ENCODE measurements around the gene ACMSD. TPM values are rescaled to one million over a fixed set of nuclear protein-coding genes. Genes with fewer than 3 reads are reported as not detected.

Gene ACMSD
- total RNA-seq (not detected), polyA plus RNA-seq (not detected)

DNA sequence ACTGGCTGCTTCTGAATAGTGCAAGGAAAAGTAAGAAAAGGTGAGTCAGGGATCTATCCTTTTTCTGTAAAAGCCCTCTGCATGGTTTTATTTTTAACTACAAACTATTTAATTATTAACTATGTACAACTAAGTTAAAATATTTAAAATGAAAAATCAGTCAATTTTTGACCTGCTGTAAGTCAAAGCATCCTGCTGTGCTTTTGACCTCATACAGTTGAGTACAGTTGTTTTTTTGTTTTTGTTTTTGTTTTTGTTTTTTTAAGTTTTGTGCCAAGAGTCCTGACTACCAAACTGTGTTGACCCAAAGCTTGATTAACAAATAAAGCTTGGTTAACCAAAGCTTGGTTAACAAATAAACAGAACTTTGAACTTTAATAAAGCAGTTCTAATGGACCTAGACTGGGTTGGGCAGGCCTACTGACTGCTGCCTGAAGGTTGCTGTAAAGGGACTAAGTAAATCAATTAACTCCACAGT, at the start of gene ACMSD:
Gene ACMSD (plus strand): TSS at position 474 of the 478 bp plus-strand sequence. CDS start 67 bp downstream, outside the sequence.
- no peaks in the 10 kb centered on the region for H3K27me3 ChIP-seq (ENCODE audit: insufficient read depth, low read length, poor library complexity, severe bottlenecking)
- ChIA-PET CTCF (no interaction called here), POLR2A (no interaction called here)
- H3K9me3 ChIP-seq (ENCODE audit: low read length) = no peaks in the 10 kb centered on the region
- Mint-ChIP-seq H3K4me3 (no peak within 1 kb of the TSS), H3K36me3 (peaks cover 0 to 1% (median 0%) of the 10 kb centered on the region in 3 donors), H3K27me3 (peaks cover 11 to 54% of the 10 kb centered on the region in 2 donors), H3K4me1 (no peaks in the 10 kb centered on the region), H3K9me3 (peaks cover 16 to 20% (median 18%) of the 10 kb centered on the region in 5 donors), H3K27ac (no peak within 1 kb of the TSS)
- no peak within 1 kb of the TSS for H3K4me3 ChIP-seq (ENCODE audit: low read length)
- no peaks in the 10 kb centered on the region for H3K36me3 ChIP-seq (ENCODE audit: insufficient read depth, low read length)
- H3K27ac ChIP-seq (ENCODE audit: low read depth, low read length) = no peak within 1 kb of the TSS
- H3K4me1 ChIP-seq (ENCODE audit: insufficient read depth, low read length) = no peaks in the 10 kb centered on the region
- DNase-seq = no peak

DNA sequence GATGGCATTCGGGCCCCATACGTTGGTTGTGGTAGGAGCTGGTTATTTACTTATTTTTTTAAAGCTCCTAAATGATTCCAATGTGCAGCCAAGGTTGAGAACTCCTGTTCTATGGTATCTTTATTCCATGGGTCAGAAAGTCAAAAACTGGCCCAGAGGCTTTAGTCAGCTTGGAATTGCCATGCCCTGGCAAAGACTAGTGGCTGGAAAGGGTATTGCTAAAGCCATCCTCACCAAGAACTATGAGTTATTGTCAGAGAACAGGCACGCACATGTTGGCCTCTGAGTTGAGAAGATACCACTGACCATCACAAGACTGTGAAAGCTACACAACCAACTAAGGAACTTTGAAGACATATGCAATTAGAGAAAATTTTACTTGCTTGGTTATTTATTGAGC, 47.9 kb upstream of the ACMSD start:
- Histone ChIP-seq H3K27me3 (ENCODE audit: insufficient read depth, low read length, poor library complexity, severe bottlenecking) (no peaks in the 10 kb centered on the region), H3K36me3 (ENCODE audit: insufficient read depth, low read length) (no peaks in the 10 kb centered on the region), H3K27ac (ENCODE audit: low read depth, low read length) (no peak overlapping the region), H3K4me1 (ENCODE audit: insufficient read depth, low read length) (no peaks in the 10 kb centered on the region), H3K4me3 (ENCODE audit: low read length) (no peak overlapping the region), H3K9me3 (ENCODE audit: low read length) (no peaks in the 10 kb centered on the region)
- peaks cover 5 to 15% of the 10 kb centered on the region in 2 donors for H3K27me3 Mint-ChIP-seq
- H3K4me1 Mint-ChIP-seq = no peaks in the 10 kb centered on the region
- H3K36me3 Mint-ChIP-seq = peaks cover 0 to 4% (median 2%) of the 10 kb centered on the region in 3 donors
- peaks cover 0 to 2% (median 0%) of the 10 kb centered on the region in 5 donors for H3K9me3 Mint-ChIP-seq
- DNase-seq = no peak
- CTCF ChIA-PET = no interaction called here
- H3K4me3 Mint-ChIP-seq = no peak overlapping the region
- peak overlapping the region in 1 of 8 donors; percentile 70 for H3K27ac Mint-ChIP-seq
- POLR2A ChIA-PET = no interaction called here

DNA sequence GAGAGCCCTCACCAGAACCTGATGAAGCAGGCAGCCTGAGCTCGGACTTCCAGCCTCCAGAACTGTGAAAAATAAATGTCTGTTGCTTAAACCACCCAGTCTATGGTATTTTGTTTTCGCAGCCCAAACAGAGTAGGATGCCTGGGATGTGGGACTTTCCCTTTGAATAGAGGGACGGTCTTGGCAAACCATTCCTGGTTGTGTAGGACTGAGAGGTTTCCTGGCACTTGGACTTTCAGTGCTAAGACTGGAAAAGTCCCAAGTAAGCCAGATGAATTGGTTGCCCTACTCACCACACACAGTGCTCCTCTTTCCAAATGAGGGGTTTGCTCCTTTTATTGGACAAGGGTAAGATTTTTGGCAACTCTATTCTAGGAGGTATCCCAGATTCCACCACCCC, 46.8 kb upstream of the ACMSD start:
- Histone ChIP-seq H3K4me1 (ENCODE audit: insufficient read depth, low read length) (no peaks in the 10 kb centered on the region), H3K9me3 (ENCODE audit: low read length) (no peaks in the 10 kb centered on the region), H3K36me3 (ENCODE audit: insufficient read depth, low read length) (no peaks in the 10 kb centered on the region), H3K27me3 (ENCODE audit: insufficient read depth, low read length, poor library complexity, severe bottlenecking) (no peaks in the 10 kb centered on the region), H3K4me3 (ENCODE audit: low read length) (no peak overlapping the region), H3K27ac (ENCODE audit: low read depth, low read length) (no peak overlapping the region)
- ChIA-PET POLR2A (no interaction called here), CTCF (no interaction called here)
- Mint-ChIP-seq H3K4me3 (no peak overlapping the region), H3K27me3 (peaks cover 5 to 20% of the 10 kb centered on the region in 2 donors), H3K9me3 (peaks cover 0 to 1% (median 0%) of the 10 kb centered on the region in 5 donors), H3K36me3 (peaks cover 0 to 2% (median 1%) of the 10 kb centered on the region in 3 donors), H3K27ac (no peak overlapping the region), H3K4me1 (no peaks in the 10 kb centered on the region)
- DNase-seq = no peak

DNA sequence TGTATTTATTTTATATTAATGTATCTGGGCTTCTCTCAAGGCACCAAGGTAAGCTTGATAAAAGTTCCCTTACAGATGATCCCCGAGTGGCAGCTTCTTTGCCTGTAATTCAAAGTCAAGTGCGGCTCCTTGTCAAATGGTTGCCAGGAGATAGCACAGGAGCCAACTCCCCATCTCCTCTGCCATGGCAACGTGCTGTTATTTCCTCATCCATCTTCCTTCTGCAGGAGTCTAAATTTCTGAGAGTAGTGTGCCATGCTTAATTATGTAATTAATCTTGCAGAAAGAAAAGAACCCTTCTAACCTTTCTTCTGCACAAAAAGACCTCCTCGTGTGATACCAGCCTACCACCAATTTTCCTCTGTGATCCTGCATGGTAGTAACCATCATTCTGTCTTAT, 46.2 kb upstream of the ACMSD start:
- peaks cover 5 to 20% of the 10 kb centered on the region in 2 donors for H3K27me3 Mint-ChIP-seq
- H3K27ac ChIP-seq (ENCODE audit: low read depth, low read length) = no peak overlapping the region
- H3K4me3 ChIP-seq (ENCODE audit: low read length) = no peak overlapping the region
- H3K27me3 ChIP-seq (ENCODE audit: insufficient read depth, low read length, poor library complexity, severe bottlenecking) = no peaks in the 10 kb centered on the region
- ChIA-PET POLR2A (no interaction called here), CTCF (no interaction called here)
- H3K9me3 Mint-ChIP-seq = no peaks in the 10 kb centered on the region
- H3K27ac Mint-ChIP-seq = no peak overlapping the region
- no peaks in the 10 kb centered on the region for H3K36me3 ChIP-seq (ENCODE audit: insufficient read depth, low read length)
- no peak overlapping the region for H3K4me3 Mint-ChIP-seq
- H3K4me1 Mint-ChIP-seq = no peaks in the 10 kb centered on the region
- H3K9me3 ChIP-seq (ENCODE audit: low read length) = no peaks in the 10 kb centered on the region
- DNase-seq = no peak
- no peaks in the 10 kb centered on the region for H3K4me1 ChIP-seq (ENCODE audit: insufficient read depth, low read length)
- peaks cover 0 to 2% (median 0%) of the 10 kb centered on the region in 3 donors for H3K36me3 Mint-ChIP-seq

DNA sequence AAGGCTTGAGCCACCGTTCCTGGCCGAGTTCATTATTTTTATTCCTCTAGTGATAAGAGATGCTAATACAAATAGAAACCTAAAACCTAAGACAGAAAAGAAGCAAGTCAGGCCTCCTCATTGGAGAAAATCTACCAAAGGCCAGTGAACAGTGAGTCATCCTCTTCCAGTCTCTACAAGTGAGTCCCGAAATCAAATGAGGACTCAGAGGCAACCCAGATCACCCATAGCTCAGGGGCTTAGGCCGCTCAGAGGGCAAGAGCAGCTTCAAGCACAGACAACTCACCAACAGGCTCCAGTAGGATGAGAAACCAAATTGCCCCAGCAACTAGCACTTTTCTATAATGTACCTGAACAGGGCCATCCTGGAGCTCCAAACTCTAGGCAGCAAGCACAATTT, 42.7 kb upstream of the ACMSD start:
- Mint-ChIP-seq H3K27me3 (peaks cover 4 to 14% of the 10 kb centered on the region in 2 donors), H3K27ac (no peak overlapping the region), H3K4me1 (no peaks in the 10 kb centered on the region), H3K36me3 (no peaks in the 10 kb centered on the region), H3K4me3 (no peak overlapping the region), H3K9me3 (no peaks in the 10 kb centered on the region)
- Histone ChIP-seq H3K27me3 (ENCODE audit: insufficient read depth, low read length, poor library complexity, severe bottlenecking) (no peaks in the 10 kb centered on the region), H3K4me3 (ENCODE audit: low read length) (no peak overlapping the region), H3K9me3 (ENCODE audit: low read length) (no peaks in the 10 kb centered on the region), H3K36me3 (ENCODE audit: insufficient read depth, low read length) (no peaks in the 10 kb centered on the region), H3K27ac (ENCODE audit: low read depth, low read length) (no peak overlapping the region), H3K4me1 (ENCODE audit: insufficient read depth, low read length) (no peaks in the 10 kb centered on the region)
- ChIA-PET POLR2A (no interaction called here), CTCF (no interaction called here)
- no peak for DNase-seq

DNA sequence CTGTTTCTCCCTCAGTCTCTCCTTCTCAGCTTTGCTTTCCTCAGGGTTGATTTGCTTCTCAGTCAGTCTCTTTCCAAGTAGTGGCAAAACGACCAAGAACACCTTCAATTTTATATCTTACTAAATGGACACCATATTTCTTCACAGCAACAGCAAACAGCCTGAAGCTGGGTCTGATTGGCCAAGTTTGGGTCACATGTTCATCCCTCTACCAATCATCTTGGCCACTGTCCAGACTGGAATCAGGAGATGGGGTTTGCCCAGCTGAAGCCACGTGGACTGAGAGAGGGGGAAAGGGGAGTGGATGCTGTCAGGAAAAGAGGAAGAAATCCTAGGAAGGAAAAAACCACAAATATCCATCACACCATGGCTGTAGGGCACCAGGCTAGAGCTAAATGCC, 42.0 kb upstream of the ACMSD start:
- no peak for DNase-seq
- Histone ChIP-seq H3K27ac (ENCODE audit: low read depth, low read length) (no peak overlapping the region), H3K27me3 (ENCODE audit: insufficient read depth, low read length, poor library complexity, severe bottlenecking) (no peaks in the 10 kb centered on the region), H3K9me3 (ENCODE audit: low read length) (no peaks in the 10 kb centered on the region), H3K4me3 (ENCODE audit: low read length) (no peak overlapping the region), H3K4me1 (ENCODE audit: insufficient read depth, low read length) (no peaks in the 10 kb centered on the region), H3K36me3 (ENCODE audit: insufficient read depth, low read length) (no peaks in the 10 kb centered on the region)
- CTCF ChIA-PET = no interaction called here
- Mint-ChIP-seq H3K36me3 (no peaks in the 10 kb centered on the region), H3K9me3 (no peaks in the 10 kb centered on the region), H3K27ac (no peak overlapping the region), H3K27me3 (peaks cover 4 to 14% of the 10 kb centered on the region in 2 donors), H3K4me1 (no peaks in the 10 kb centered on the region), H3K4me3 (no peak overlapping the region)
- POLR2A ChIA-PET = no interaction called here

DNA sequence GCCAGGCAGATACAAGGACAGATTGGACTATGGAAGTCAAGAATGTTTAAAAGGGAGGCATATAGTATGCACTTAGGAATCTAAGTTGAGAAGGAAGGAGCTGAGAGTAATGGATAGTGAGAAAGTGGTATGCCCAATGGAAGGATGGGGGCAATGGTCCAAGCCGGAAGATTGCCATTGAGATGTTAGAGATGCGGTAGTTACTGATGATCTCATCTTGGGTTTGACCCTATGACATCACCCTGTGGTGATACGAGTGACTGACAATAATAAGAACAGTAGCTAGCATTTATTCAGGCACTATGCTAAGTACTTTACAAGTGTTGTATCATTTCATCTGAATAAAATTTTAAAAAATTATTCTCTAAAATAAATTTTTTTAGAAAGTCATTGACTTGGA, 38.5 kb upstream of the ACMSD start:
- Mint-ChIP-seq H3K4me3 (no peak overlapping the region), H3K27me3 (peaks cover 2 to 14% of the 10 kb centered on the region in 2 donors), H3K9me3 (peaks cover 5 to 14% (median 7%) of the 10 kb centered on the region in 5 donors), H3K36me3 (peaks cover 0 to 4% (median 0%) of the 10 kb centered on the region in 3 donors), H3K4me1 (no peaks in the 10 kb centered on the region), H3K27ac (no peak overlapping the region)
- Histone ChIP-seq H3K9me3 (ENCODE audit: low read length) (no peaks in the 10 kb centered on the region), H3K4me1 (ENCODE audit: insufficient read depth, low read length) (no peaks in the 10 kb centered on the region), H3K27ac (ENCODE audit: low read depth, low read length) (no peak overlapping the region), H3K4me3 (ENCODE audit: low read length) (no peak overlapping the region), H3K27me3 (ENCODE audit: insufficient read depth, low read length, poor library complexity, severe bottlenecking) (no peaks in the 10 kb centered on the region), H3K36me3 (ENCODE audit: insufficient read depth, low read length) (no peaks in the 10 kb centered on the region)
- CTCF ChIA-PET = interaction anchor here (1.3 kb wide), 1 partner anchor 11 kb away, joined by 3 read pairs; no protein-coding TSS in a partner anchor
- POLR2A ChIA-PET = no interaction called here
- DNase-seq = no peak

DNA sequence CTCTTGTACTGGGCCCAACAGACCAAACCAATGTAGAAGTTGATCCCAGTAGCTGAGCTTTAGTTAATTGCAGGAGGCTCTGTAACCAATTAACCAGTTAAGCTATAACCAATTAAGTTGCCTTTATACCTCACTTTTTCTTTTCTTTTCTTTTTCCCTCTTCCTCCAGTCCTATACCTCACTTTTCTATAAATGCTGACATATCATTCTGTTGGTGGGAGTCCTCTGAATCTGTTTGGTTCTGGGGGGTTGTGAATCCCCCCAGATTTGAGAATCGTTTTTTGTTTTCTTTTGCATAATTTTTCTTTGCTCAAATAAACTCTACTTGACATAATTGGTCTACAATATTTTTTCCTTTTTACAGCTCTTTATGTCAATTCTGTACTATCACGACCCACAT, 38.1 kb upstream of the ACMSD start:
- Mint-ChIP-seq H3K36me3 (peaks cover 0 to 4% (median 0%) of the 10 kb centered on the region in 3 donors), H3K9me3 (peaks cover 7 to 14% (median 9%) of the 10 kb centered on the region in 5 donors), H3K4me1 (no peaks in the 10 kb centered on the region), H3K27ac (no peak overlapping the region), H3K4me3 (no peak overlapping the region), H3K27me3 (peaks cover 2 to 15% of the 10 kb centered on the region in 2 donors)
- H3K4me1 ChIP-seq (ENCODE audit: insufficient read depth, low read length) = no peaks in the 10 kb centered on the region
- no peaks in the 10 kb centered on the region for H3K9me3 ChIP-seq (ENCODE audit: low read length)
- H3K27ac ChIP-seq (ENCODE audit: low read depth, low read length) = no peak overlapping the region
- H3K4me3 ChIP-seq (ENCODE audit: low read length) = no peak overlapping the region
- H3K27me3 ChIP-seq (ENCODE audit: insufficient read depth, low read length, poor library complexity, severe bottlenecking) = no peaks in the 10 kb centered on the region
- ChIA-PET POLR2A (no interaction called here), CTCF (interaction anchor here (1.3 kb wide), 1 partner anchor 11 kb away, joined by 3 read pairs; no protein-coding TSS in a partner anchor)
- H3K36me3 ChIP-seq (ENCODE audit: insufficient read depth, low read length) = no peaks in the 10 kb centered on the region
- no peak for DNase-seq

Measured in CD8-positive, alpha-beta memory T cell (primary cell).